DND-41 (cell line): Measurements from ENCODE around the gene CERK.

Source experiments
- CTCF ChIP-seq: IDR thresholded peaks from 2 replicates; pipeline ENCODE4 v1.5.1; 2012; ENCODE audit warnings: borderline replicate concordance, low read length, moderate library complexity, mild to moderate bottlenecking; ENCODE audit not compliant: poor library complexity, severe bottlenecking; ENCODE audit errors: extremely low read depth
- EZH2 ChIP-seq: IDR thresholded peaks from 3 replicates; pipeline ENCODE4 v1.6.1; 2012; ENCODE audit warnings: borderline replicate concordance, low read depth, mild to moderate bottlenecking, moderate library complexity, low read length, inconsistent platforms; ENCODE audit not compliant: severe bottlenecking

- no peak for TF ChIP-seq CTCF
- no peak for TF ChIP-seq EZH2
Measured at GRCh38 chr22:46773076-46773475, 35.0 kb upstream of the CERK start.
